ENCODE measurements around the gene GRID1.

Gene GRID1

GRCh38 chr10:85922356-85923129 is 444.1 kb downstream of the GRID1 start:
- no peak for DNase-seq (ENCODE audit: low read depth)

DNA sequence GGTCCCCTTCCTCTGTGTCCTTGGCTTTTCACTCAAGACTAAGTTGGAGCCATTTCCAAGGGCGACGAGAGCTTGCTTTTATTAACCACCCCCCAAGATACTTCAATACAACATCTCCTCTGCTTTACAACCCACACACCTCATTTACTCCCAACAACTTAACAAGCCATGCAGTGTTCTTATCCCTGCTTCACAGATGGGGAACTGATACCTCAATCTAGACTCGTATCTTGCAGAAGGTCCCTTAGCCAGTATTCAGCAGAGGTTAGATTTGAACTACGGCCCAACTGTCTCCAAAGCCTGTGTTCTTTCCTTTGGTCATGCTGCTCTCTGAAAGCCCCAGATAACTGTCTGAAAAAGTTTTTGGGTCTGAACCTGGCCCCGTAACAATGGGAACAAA is 444.8 kb downstream of the GRID1 start:
- no peak for DNase-seq (ENCODE audit: low read depth)

DNA sequence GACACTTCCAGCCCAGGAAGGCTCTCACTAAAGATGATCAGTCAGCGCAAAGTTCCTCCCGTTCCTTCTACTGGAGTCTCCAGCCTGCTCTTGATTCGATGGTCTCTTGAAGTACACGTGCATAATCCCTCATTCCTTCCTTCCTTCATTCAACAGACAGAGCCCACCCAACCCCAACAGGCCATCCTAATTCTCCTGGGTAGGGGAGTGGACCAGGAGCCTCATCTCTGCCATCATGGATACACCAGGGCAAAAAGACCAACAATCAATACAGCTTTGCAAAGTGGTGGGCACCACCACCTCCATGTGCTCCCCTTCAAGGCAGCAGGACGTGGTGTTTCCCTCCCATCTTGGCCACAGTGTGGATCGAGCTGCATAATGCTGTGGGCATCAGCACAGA is 446.3 kb downstream of the GRID1 start:
- no peak for DNase-seq (ENCODE audit: low read depth)

- DNase-seq (ENCODE audit: low read depth) = no peak
These were observed 447.0 kb downstream of the GRID1 start for GRCh38 chr10:85919491-85920021.

GRCh38 chr10:85918371-85918770 is 448.2 kb downstream of the GRID1 start:
- DNase-seq (ENCODE audit: low read depth) = no peak

DNA sequence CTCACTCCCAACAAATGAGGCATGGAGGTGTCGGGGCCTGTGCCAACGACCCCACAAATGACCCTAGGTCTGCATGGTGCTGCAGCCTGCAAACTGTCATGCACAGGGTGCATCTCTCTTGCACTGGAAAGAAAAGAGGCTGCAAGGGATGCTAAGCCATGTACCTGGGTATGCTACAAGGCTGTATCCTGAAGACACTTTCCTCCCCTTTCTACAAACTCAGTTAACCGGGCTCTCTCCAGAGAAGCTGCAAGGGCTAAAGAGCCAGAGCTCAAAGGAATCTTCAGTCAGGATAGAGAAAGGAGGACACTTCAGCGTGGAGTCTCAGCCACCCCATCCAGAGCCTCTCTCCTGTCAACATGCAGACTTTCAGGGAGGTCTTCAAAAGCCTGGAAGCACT is 449.0 kb downstream of the GRID1 start:
- no peak for DNase-seq (ENCODE audit: low read depth)

GRCh38 chr10:85916994-85917573 is 449.5 kb downstream of the GRID1 start:
- no peak for DNase-seq (ENCODE audit: low read depth)

- no peak for DNase-seq (ENCODE audit: low read depth)
These were observed 450.3 kb downstream of the GRID1 start for GRCh38 chr10:85916286-85916685.

GRCh38 chr10:85915245-85915846 is 451.2 kb downstream of the GRID1 start:
- DNase-seq (ENCODE audit: low read depth) = no peak

GRCh38 chr10:85914720-85915119 is 451.9 kb downstream of the GRID1 start:
- DNase-seq (ENCODE audit: low read depth) = no peak

DNA sequence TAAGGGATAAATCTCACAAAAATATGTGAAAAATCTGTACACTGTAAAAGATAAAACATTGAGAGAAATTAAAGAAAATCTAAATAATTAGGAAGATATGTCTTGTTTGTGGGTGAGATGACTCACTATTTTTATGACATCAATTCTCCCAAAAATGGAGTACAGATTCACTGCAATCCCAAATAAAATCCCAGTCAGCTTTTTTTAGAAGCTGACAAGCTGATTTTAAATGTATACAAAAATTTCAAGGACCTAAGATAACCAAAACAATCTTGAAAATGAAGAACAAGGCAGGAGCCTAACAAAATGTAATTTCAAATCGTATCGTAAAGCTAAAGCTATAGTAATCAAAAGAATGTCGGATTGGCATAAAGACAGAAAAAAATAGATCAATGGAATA is 458.1 kb downstream of the GRID1 start:
- DNase-seq (ENCODE audit: low read depth) = no peak

DNA sequence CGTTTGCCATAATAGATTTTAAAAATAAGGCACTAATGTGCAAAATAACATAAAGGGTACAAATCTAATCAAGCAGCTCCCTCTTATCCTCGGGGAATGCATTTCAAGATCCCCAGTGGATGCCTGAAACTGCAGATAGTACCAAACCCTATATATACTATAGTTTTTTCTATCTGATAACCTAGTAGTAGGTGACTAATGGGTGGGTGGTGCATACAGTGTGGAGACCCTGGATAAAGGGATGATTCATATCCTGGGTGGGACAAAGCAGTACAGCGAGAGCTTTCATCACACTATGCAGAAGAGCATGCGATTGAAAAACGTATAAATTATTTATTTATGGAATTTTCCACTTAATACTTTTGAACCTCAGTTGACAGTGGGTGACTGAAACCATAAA is 464.5 kb downstream of the GRID1 start:
- DNase-seq (ENCODE audit: low read depth) = no peak

GRCh38 chr10:85901599-85901998 is 465.0 kb downstream of the GRID1 start:
- DNase-seq (ENCODE audit: low read depth) = no peak

GRCh38 chr10:85900487-85900886 is 466.1 kb downstream of the GRID1 start:
- no peak for DNase-seq (ENCODE audit: low read depth)

DNA sequence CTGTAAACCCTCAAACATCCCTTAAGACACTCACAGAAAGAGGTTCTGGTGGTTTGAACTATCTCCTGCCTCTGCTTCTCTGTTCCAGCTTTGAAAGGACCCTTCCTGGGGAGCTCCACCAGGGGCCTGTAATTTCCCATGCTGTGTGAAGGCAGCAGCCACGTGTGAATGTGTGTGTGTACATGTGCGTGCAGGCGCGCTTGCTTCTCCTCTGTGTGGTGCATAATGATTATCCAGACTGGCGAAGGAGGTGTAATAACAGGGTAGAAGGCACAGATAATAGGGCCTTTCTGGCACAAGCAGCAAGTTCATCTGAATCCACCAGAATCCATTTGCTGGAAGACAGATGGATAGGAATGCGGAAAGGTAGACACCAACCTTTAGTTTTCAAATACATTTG is 466.5 kb downstream of the GRID1 start:
- no peak for DNase-seq (ENCODE audit: low read depth)

DNA sequence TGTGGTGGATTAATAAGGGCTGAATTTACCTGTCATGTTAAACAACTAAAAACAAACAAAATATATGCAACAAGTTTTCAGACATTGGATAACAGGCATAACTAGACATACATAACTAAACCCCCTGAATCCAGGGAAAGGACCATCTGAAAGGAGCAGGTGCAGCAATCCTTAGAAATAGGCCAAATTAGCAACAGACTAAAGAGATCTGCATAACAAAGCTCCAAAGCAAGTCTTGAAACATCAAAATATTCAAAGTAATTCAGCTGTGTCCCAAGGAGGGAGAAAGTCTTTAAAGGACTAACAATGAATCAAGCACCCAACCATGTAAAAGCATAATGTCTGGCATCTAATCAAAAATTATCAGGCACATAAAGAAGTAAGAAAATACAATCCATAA is 475.1 kb downstream of the GRID1 start:
- DNase-seq (ENCODE audit: low read depth) = no peak

DNA sequence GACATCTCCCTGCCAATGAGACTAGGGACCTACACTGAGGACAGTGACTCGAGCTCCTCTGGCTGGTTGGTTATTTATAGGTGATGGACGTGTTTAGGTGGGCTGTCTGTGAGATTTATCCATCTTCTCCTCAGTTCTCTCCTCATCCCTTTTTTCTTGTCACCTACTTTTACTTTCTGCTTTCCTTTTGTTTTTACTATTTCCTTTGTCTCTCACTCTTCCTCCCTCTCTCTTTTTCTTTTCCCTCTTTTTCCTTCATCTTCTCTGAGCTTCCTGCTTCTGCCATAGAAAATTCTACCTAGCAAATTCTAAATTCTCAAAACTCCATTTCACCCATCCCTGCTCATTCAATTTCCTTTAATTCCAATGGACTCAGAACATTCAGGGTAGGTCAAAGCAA is 478.0 kb downstream of the GRID1 start:
- DNase-seq (ENCODE audit: low read depth) = no peak

- DNase-seq (ENCODE audit: low read depth) = no peak
These were observed 478.6 kb downstream of the GRID1 start for GRCh38 chr10:85888004-85888403.

DNA sequence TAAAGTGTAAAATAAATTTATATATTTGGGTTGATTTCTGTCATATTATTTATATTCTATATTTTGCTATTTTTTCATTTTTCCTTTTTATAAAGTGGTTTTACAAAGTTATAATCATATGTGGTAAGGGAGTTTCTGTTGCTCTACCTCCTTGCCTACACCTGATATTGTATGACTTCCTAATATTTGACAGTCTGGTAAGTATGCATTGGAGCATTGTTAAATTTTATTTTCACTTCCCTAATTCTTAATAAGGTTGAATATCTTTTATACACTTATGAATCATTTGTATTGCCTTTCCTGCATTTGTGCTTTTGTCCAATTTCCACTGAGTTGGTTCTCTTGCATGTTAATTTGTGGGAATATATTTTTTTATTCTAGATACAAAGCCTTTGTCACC is 492.4 kb downstream of the GRID1 start:
- DNase-seq (ENCODE audit: low read depth) = no peak

DNA sequence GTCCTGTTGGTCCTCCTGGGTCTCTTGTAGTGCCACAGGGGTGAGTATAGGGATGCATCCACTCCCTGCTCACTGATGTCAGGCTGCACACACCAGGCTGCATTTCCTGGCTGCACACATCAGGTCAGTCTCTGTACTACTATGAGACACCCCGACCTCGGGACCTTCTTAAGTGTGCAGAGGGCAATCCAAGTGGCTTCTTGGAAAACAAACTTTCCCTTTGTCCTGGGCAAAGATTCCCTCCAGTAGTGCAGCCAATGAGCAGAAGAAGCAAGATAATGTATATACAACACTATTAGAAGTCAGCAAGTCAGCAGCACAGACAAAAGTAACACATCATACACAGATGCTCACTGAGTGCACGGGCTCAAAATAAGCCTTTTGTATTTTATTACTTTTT is 493.5 kb downstream of the GRID1 start:
- DNase-seq (ENCODE audit: low read depth) = no peak

DNA sequence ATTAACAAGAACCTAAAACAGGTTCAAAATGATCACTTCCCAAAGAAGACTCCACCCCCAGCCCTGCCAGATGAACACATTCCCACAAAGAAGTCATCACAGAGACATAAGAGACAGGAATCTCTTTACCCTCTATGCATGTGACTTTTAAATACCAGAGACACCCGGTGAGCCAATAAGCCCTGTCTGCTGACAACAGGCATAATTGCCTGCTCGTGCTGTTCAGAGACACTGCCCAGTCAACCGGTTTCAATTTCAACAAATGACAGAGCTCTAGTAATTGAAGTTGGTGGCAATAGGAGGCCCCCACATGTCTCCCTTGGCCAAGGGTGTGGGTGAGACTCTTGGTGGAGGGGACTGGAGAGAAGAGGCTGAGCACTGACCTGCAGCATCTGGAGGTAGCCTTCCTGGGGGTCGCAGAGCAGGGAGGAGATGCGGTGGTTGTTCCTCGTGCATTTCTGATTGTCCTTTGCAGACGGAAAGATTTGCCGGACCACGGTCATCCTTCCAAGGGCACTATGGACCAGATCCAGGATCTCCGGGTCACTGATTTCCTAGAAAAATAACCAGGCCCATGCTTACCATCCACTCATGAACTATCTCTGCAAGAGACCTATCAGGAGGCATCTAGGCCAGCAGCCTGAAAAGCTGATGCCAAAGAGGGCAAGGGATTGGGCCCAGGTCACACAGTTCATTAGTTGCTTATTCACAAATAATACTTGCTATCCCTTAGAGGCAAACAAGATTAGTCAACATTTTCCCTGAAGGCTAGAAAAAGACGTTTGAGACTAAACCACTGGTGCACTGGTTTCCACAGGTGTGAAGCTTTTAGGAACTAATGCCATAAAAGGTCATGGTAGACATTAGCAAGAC is 497.7 kb downstream of the GRID1 start:
- no peak for DNase-seq (ENCODE audit: low read depth)

GRCh38 chr10:85864868-85865526 is 501.6 kb downstream of the GRID1 start:
- no peak for DNase-seq (ENCODE audit: low read depth)
